ENCODE results near the gene USF3. TPM values are rescaled to one million over a fixed set of nuclear protein-coding genes. Genes with fewer than 3 reads are reported as not detected.

Gene USF3
- total and polyA plus RNA-seq, 4 donors, result 5.2 to 21.3 (median 9.8) TPM

- Histone ChIP-seq H3K9ac (ENCODE audit: insufficient read depth in 1 of 2, low read length in 2 of 2) (no peak overlapping the region), H3K4me3 (no peak overlapping the region), H3K9me3 (ENCODE audit: control insufficient read depth in 4 of 4, insufficient read depth in 3 of 4, low read length in 3 of 4) (peaks cover 0 to 1% (median 0%) of the 10 kb centered on the region in 4 donors), H3K4me1 (ENCODE audit: control insufficient read depth in 5 of 5, insufficient read depth in 5 of 5, low read length in 5 of 5) (peaks cover 0 to 16% (median 5%) of the 10 kb centered on the region in 5 donors), H3K27ac (ENCODE audit: low read depth in 1 of 2, low read length in 1 of 2) (no peak overlapping the region), H3K27me3 (ENCODE audit: control insufficient read depth in 3 of 3, insufficient read depth in 3 of 3, low read length in 2 of 3) (no peaks in the 10 kb centered on the region), H3K36me3 (ENCODE audit: control insufficient read depth in 4 of 4, insufficient read depth in 4 of 4, low read length in 4 of 4) (no peaks in the 10 kb centered on the region)
- ATAC-seq (ENCODE audit: insufficient read depth, low FRiP score) (no peak), DNase-seq (peak; percentile 45 to 77 (median 64))
- TF ChIP-seq CTCF (IDR thresholded peaks at IDR 0.05; ENCODE audit: control extremely low read depth, extremely low read depth), result no peak
- 26 to 48% methylated on average over 3 of the region's 3 CpGs for WGBS, 2 donors
Measured at GRCh38 chr3:113630956-113631542, 65.4 kb downstream of the USF3 start.

GRCh38 chr3:113629584-113630421 lies 66.6 kb downstream of the USF3 start:
- TF ChIP-seq CTCF (IDR thresholded peaks at IDR 0.05; ENCODE audit: control extremely low read depth, extremely low read depth), result no peak
- H3K36me3 ChIP-seq (ENCODE audit: control insufficient read depth in 4 of 4, insufficient read depth in 4 of 4, low read length in 4 of 4), result no peaks in the 10 kb centered on the region

GRCh38 chr3:113628788-113629187 lies 67.7 kb downstream of the USF3 start:
- Histone ChIP-seq H3K27ac (ENCODE audit: low read depth in 1 of 2, low read length in 1 of 2) (no peak overlapping the region), H3K4me3 (no peak overlapping the region), H3K9me3 (ENCODE audit: control insufficient read depth in 4 of 4, insufficient read depth in 3 of 4, low read length in 3 of 4) (peaks cover 0 to 1% (median 0%) of the 10 kb centered on the region in 4 donors), H3K27me3 (ENCODE audit: control insufficient read depth in 3 of 3, insufficient read depth in 3 of 3, low read length in 2 of 3) (peaks cover 0 to 2% (median 2%) of the 10 kb centered on the region in 3 donors), H3K9ac (ENCODE audit: insufficient read depth in 1 of 2, low read length in 2 of 2) (no peak overlapping the region), H3K36me3 (ENCODE audit: control insufficient read depth in 4 of 4, insufficient read depth in 4 of 4, low read length in 4 of 4) (no peaks in the 10 kb centered on the region), H3K4me1 (ENCODE audit: control insufficient read depth in 5 of 5, insufficient read depth in 5 of 5, low read length in 5 of 5) (peaks cover 0 to 16% (median 5%) of the 10 kb centered on the region in 5 donors)
- TF ChIP-seq CTCF (IDR thresholded peaks at IDR 0.05; ENCODE audit: control extremely low read depth, extremely low read depth), result no peak
- WGBS, 2 donors, result 71 to 85% methylated on average over 6 of the region's 6 CpGs
- no peak for ATAC-seq (ENCODE audit: insufficient read depth, low FRiP score)
- DNase-seq, result no peak

More at GRCh38 chr3:113629584-113630421, 66.6 kb downstream of the USF3 start:
- 75 to 89% methylated on average over 16 of the region's 16 CpGs for WGBS, 2 donors
- peaks cover 0 to 16% (median 5%) of the 10 kb centered on the region in 5 donors for H3K4me1 ChIP-seq (ENCODE audit: control insufficient read depth in 5 of 5, insufficient read depth in 5 of 5, low read length in 5 of 5)
- H3K27ac ChIP-seq (ENCODE audit: low read depth in 1 of 2, low read length in 1 of 2), result no peak overlapping the region
- no peak overlapping the region for H3K4me3 ChIP-seq
- DNase-seq, result peak in 2 of 3 donors; percentile 26 to 73
- H3K9me3 ChIP-seq (ENCODE audit: control insufficient read depth in 4 of 4, insufficient read depth in 3 of 4, low read length in 3 of 4), result peaks cover 0 to 1% (median 0%) of the 10 kb centered on the region in 4 donors
- ATAC-seq (ENCODE audit: insufficient read depth, low FRiP score), result no peak
- H3K9ac ChIP-seq (ENCODE audit: insufficient read depth in 1 of 2, low read length in 2 of 2), result no peak overlapping the region
- H3K27me3 ChIP-seq (ENCODE audit: control insufficient read depth in 3 of 3, insufficient read depth in 3 of 3, low read length in 2 of 3), result peaks cover 0 to 1% (median 0%) of the 10 kb centered on the region in 3 donors
